Vagina (tissue), 2 donors: Measurements from ENCODE around the gene TCF7L1.

ENCODE experiments used
- POLR2A ChIP-seq, 2 donors: fragments of 450-650 bp; IDR thresholded peaks; one replicate each; pipeline ENCODE4 v1.6.1; 2017; ENCODE audit warnings: antibody characterized with exemption in 2 of 2, mild to moderate bottlenecking in 2 of 2, moderate library complexity in 2 of 2
- POLR2AphosphoS5 ChIP-seq, 2 donors: sonication (generic); formaldehyde crosslinking; IDR thresholded peaks; one replicate each; pipeline ENCODE4 v1.9.0; 2017; ENCODE audit warnings: antibody characterized with exemption in 2 of 2, mild to moderate bottlenecking in 2 of 2, low read depth in 1 of 2; ENCODE audit not compliant: insufficient read depth in 1 of 2
- TF ChIP-seq, protein P1 (sequence below), 3 experiments: fragments of 450-650 bp in 2 of 3; fragments of 200-600 bp in 1 of 3; sonication (generic) in 1 of 3; IDR thresholded peaks; one replicate each; pipeline ENCODE4 v1.5.1; 2017 to 2019; ENCODE audit warnings: antibody characterized with exemption in 3 of 3, mild to moderate bottlenecking in 2 of 3, moderate library complexity in 2 of 3

DNA sequence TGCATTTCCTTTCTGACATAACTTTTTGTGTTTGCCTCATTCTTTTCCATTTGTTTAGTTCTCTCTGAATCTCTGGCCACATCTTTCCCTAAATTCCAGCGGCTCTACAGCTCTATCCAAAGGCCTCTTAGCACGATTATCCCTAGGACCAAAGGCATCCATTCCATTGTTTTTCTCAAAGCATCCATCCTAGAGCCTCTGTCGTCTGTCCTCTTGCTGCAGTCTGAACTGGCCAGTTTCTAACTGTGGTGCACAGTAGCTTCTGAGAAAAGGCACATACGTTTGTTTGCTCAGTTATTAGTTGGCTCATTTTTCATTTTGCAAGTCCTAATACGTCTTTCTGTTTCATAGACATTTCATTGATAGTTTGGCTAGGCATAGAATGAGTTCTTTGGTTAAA is 45.7 kb upstream of the TCF7L1 start:
- TF ChIP-seq, protein P1, sequence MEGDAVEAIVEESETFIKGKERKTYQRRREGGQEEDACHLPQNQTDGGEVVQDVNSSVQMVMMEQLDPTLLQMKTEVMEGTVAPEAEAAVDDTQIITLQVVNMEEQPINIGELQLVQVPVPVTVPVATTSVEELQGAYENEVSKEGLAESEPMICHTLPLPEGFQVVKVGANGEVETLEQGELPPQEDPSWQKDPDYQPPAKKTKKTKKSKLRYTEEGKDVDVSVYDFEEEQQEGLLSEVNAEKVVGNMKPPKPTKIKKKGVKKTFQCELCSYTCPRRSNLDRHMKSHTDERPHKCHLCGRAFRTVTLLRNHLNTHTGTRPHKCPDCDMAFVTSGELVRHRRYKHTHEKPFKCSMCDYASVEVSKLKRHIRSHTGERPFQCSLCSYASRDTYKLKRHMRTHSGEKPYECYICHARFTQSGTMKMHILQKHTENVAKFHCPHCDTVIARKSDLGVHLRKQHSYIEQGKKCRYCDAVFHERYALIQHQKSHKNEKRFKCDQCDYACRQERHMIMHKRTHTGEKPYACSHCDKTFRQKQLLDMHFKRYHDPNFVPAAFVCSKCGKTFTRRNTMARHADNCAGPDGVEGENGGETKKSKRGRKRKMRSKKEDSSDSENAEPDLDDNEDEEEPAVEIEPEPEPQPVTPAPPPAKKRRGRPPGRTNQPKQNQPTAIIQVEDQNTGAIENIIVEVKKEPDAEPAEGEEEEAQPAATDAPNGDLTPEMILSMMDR (IDR thresholded peaks at IDR 0.05) = no peak
- TF ChIP-seq POLR2AphosphoS5 (IDR thresholded peaks at IDR 0.05; ENCODE audit: insufficient read depth in 1 of 2, low read depth in 1 of 2) = no peak
- TF ChIP-seq POLR2A (IDR thresholded peaks at IDR 0.05) = no peak
